Fibroblast of villous mesenchyme (primary cell): ENCODE results near the gene RP9. TPM values are rescaled to one million over a fixed set of nuclear protein-coding genes. Genes with fewer than 3 reads are reported as not detected.
A peak's percentile ranks its signal among the peaks of the same experiment; 100 is the strongest.

Experiments used
- DNase-seq: peaks from one replicate; pipeline ENCODE4 v3.0.0-alpha.2; 2010; ENCODE audit warnings: low read depth
- H3K4me3 ChIP-seq: 2 replicates; pipeline ENCODE4 v1.5.1; 2011; ENCODE audit warnings: low read depth, mild to moderate bottlenecking, low read length
- CTCF ChIP-seq: IDR thresholded peaks from 2 replicates; pipeline ENCODE4 v1.5.1; 2012; ENCODE audit warnings: low read depth, mild to moderate bottlenecking, low read length; ENCODE audit not compliant: insufficient read depth
- total RNA-seq: library from RNA; depleted of rRNA; stranded (reverse); fragments of >200 nt; gene quantifications from 2 replicates; pipeline ENCODE4 v1.2.3, GENCODE V29; 2012

Gene RP9, protein sequence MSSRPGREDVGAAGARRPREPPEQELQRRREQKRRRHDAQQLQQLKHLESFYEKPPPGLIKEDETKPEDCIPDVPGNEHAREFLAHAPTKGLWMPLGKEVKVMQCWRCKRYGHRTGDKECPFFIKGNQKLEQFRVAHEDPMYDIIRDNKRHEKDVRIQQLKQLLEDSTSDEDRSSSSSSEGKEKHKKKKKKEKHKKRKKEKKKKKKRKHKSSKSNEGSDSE
- total RNA-seq, result 8.2 and 10.3 TPM in 2 replicates

- DNase-seq, result peak; percentile 65
- peak within 1 kb of the TSS; percentile 80 for H3K4me3 ChIP-seq
- TF ChIP-seq CTCF, result peak; percentile 41
These were observed at the start of gene RP9 for GRCh38 chr7:33109005-33109757. Gene RP9 (minus strand): TSS chr7:33109404. CDS start chr7:33109372, 32 bp downstream.

DNA sequence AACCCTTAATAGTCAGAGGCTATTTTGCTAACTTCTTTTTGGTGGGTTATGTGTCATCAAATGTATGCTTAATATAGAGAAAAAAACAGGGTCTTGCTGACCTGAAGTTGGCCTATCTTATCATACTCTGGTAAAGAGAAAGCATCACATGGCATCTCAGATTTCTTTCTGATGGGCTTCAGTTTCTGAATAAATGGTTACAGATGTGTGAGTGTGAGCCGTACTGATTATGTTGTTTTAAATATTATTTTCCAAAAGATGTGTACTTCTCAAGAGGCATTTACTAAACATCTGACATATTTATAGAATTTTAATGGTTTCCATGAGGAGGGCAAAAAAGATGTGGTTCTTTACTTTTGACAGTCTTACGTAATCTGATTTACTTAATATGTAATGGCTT is 48.6 kb upstream of the RP9 start:
- H3K4me3 ChIP-seq, result no peak overlapping the region
- no peak for TF ChIP-seq CTCF
- peak; percentile 19 for DNase-seq

GRCh38 chr7:33157311-33157710 is 48.1 kb upstream of the RP9 start:
- no peak overlapping the region for H3K4me3 ChIP-seq
- TF ChIP-seq CTCF, result no peak
- no peak for DNase-seq

DNA sequence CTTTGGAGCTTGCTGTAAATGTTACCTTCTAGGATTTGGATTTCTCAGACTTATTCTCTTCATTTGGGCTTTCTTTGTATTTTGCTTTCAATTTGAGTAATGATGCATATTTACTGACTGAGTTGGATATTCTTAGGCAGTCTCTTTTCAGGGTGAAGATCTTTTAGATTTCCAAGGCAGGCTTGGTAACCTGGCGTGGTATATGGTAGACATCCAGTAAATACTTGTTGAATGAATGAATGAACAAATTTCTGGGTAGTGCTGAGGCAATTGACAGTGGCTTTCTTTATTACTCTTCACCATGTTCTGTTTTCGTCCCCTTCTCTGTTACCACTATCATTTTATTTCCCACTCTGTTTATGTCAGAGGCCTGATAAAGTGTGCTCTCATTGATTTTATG is 47.2 kb upstream of the RP9 start:
- DNase-seq, result no peak
- H3K4me3 ChIP-seq, result no peak overlapping the region
- TF ChIP-seq CTCF, result no peak

DNA sequence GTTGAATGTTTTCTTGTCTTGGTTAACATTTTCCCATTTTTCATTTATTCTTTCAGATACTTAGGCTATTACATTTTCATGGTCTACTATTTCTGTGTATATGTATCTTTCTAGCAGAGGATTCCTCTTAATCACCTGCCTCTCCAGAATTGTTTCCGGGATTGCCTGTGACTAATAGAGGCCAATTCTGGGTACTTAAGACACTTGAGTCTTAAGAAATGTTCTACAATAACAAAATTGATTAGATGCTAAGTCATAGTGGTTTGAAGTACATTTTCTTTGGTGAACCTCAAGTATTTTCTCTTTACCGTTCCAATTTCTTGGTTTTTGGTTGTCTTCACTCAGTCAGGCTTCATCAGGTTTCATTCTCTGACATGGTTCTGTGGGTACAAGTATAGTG is 46.6 kb upstream of the RP9 start:
- no peak for DNase-seq
- H3K4me3 ChIP-seq, result no peak overlapping the region
- no peak for TF ChIP-seq CTCF

DNA sequence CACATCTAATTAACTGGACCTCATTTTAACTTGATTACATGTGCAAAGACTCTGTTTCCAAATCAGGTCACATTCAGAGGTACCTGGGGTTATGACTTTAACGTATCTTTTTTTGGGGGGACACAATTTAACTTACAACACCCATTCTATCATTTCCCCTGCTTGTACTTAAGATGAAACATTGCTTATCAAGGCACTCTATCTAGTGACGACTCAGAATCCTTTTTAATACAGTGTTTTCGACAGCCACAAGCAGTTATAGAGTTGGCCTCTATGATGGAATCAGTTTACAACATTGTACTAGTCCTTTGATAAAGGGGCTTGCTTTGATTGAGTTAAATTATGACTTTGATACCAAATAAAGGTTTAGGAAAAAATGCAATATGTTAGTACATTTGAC is 42.9 kb upstream of the RP9 start:
- no peak for TF ChIP-seq CTCF
- DNase-seq, result no peak
- no peak overlapping the region for H3K4me3 ChIP-seq
